ENCODE results near the gene TRAF6.
"Not testable (repeated sequence)": the region's sequence is repeated elsewhere in the genome, so short reads cannot be mapped to it uniquely, and the experiment has no call there.

Gene TRAF6, protein sequence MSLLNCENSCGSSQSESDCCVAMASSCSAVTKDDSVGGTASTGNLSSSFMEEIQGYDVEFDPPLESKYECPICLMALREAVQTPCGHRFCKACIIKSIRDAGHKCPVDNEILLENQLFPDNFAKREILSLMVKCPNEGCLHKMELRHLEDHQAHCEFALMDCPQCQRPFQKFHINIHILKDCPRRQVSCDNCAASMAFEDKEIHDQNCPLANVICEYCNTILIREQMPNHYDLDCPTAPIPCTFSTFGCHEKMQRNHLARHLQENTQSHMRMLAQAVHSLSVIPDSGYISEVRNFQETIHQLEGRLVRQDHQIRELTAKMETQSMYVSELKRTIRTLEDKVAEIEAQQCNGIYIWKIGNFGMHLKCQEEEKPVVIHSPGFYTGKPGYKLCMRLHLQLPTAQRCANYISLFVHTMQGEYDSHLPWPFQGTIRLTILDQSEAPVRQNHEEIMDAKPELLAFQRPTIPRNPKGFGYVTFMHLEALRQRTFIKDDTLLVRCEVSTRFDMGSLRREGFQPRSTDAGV

DNA sequence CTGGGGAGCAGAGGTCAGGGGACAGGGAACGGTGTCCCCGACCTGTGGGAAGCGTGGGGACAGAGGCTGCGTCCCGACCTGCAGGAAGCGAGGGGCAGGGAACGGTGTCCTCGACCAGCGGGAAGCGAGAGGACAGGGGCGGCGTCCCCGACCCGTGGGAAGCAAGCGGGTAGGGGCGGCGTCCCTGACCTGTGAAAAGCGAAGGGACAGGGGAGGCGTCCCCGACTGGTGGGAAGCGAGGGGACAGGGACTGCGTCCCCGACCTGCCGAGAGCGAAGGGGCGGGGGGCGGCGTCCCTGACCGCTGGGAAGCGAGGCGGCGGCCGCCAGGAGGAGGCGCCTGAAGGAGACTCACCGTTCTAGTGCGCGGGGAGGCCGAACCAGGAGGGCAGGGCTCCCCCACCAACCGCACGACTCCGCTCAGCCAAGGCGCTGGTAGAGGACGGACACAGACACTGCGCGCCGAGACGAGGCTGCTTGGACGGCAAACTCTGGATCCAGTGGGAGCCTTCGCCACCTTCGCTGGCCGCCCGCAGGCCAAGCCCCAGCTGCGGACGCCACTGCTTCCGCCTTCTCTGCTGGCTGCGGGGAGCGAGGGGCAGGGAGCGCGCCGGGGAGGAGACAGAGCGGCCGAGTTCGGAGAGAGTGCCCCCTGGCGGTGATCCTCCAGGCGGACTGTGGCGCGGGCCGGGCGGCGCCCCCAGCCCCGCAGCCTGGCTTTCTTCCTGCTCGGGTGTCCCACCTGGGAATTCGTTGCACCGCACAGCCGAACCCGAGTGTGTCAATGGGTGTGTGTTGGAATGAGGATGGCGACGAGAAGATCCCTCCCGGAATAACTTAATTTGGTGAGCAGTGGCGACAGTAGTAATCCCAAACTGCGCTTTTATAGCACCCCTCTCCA lies at the start of gene TRAF6:
TSS of gene TRAF6 (minus strand) at position 579 of the 900 bp plus-strand sequence. CDS start 8,757 bp downstream, outside the sequence.
- DNase-seq: peak; percentile 83

DNA sequence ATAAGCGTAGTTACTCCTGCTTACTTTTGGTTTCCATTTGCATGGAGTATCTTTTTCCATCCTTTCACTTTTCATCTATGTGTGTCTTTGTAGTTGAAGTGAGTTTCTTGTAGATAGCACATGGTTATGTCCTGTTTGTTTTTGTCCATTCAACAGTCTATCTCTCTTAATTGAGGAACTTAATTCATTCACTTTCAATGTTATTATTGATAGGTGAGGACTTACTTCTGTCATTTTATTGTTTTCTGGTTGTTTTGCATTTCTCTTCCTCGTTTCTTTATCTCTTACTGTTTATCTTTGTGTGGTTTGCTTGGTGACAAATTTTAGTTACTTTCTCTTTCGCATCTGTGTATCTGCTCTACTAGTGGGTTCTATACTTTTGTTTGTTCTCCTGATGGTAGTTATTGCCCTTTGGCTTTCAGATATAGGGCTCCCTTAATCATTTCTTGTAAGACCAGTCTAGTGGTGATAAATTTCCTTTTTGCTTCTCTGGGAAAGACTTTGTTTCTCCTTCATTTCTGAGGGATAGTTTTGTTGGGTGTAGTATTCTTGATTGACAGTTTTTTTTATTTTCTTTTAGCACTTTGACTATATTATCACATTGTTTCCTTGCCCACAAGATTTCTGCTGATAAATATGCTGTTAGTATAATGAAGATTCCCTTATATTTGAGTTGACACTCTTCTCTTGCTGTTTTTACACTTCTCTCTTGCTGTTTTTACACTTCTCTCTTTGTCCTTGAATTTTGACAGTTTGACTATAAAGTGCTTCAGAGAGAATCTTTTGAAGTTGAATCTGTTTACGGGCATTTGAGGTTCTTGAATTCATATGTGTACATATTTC lies 48.7 kb upstream of the TRAF6 start:
- no peak for DNase-seq

DNA sequence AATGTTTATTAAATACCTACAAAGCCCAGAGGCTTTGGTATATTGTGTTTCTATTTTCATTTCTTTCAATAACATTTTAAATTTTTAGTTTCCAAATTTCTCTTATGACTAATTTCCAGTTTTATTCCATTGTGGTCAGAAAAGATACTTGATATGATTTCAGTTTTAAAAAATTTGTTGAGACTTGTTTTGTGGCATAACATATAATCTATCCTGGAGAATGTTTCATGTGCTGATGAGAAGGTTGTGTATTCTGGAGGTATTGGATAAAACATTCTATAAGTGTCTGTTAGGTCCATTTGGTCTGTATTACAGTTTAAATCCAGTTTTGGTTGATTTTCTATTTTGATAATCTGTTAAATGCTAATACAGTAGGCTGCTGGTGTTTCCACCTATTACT lies 47.9 kb upstream of the TRAF6 start:
- DNase-seq: no peak

DNA sequence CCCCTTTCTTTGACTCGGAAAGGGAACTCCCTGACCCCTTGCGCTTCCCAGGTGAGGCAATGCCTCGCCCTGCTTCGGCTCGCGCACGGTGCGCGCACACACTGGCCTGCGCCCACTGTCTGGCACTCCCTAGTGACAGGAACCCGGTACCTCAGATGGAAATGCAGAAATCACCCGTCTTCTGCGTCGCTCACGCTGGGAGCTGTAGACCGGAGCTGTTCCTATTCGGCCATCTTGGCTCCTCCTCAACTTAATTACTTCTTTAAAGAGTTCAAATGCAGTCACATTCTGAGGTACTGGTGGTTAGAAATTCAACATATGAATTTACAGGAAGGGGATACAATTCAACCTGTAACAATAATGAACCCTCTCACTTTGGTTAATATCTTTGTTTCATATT lies 47.3 kb upstream of the TRAF6 start:
- DNase-seq: peak; percentile 29

DNA sequence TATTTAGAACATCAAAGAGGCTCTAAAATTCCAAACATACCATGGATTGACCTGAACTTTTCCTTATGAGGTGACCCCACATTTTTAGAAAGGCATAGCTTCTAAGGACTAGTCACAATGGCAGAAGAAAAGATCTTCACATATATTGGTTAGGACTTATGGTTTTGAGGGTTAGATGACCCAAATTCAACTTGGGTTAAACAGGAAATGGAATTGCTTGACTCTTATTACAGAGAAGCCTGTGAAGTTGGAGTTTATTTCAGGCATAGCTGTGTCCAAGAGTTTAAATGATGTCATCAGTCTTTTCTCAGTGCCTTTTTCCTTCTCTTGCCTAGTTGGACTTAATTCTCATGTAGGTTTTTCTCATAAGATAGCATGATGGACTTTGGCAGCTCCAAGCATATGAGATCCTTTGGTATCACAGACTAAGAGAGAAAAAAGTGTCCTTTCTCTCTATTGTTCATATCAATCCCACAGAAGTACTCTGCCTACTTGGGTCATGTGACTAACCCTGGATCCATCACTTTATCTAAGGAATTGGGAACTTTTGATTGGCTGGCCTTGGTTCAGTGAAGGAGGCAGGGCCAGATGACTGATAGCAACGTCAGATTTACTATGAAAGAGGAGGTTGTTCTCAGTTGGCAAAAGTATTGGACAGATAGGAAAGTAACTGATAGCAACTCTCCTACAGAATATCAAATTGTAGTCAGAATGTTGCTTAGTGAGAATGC lies 40.5 kb upstream of the TRAF6 start:
- DNase-seq: no peak

DNA sequence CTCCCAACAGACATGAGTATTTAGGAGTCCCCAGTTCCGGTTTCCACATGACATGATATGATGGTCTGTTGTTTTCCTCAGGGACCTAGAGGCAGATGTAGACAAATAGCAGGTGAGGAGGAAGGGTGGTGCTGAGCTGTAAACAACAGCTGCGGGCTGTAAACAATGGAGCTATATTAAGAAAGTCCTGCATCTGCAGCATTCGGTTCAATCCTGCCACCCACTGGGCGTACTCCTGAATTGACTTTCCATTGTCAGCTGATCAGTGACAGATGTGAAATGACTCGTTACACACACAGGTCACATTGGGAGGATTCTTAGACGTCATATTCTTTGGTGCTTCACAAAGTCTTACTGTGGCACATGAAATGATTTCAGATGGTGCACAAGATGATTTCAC lies 30.9 kb upstream of the TRAF6 start:
- peak; percentile 65 for DNase-seq

DNA sequence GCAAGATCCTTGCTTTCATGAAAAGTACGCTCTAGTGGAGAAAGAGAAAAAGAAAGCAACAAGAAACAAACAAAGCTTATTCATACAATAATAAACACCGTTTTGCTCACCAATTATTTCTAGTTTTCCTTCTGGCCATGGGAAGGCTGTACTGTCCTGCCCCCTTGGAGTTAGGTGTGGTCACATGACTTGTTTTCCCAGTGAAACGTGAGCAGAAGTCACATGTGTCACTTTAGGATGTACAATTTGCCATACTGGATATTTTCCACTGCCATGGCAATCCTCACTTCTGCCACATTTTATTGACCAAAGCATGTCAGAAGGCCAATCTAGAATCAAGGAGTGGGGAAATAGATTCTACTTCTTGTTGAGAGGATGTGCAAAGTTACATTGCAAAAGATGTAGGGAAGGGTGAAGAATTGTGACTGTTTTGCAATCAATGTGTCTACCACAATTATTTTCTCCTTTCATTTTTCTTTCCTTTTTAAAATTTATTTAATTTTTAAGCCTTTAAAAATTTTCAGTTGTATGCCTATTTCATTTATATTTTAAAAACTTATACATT lies 24.3 kb upstream of the TRAF6 start:
- DNase-seq: no peak

DNA sequence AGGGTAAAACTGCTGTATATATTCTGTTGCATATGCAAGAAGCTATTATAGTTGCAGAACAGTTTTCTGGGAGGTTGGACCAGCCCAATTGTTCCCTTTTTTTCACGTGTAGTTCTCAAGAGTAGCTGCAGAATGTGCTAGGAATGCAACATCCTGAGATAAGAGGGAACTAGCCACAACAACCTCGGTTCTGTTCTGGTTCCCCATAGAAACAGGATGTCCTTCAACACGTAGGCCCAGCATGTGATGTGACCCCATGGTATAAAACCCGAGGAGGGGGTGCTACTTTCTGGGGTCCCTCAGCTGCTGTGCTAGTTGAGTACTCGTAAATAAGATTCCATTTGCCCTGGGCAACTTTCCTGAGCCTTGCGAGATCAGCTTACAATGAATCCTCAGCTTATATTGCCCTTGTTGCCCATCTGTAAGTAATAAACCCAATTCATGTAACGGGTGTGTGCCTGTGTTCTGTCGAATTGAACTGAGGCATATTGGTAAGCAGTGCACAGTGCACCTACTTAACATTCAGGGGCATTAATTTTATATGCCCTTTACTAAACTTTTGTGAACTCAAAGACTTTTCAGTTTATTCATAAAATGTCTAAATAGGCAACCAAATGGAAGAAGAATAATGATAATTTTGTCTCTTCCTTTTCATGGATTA lies 23.0 kb upstream of the TRAF6 start:
- DNase-seq: no peak

DNA sequence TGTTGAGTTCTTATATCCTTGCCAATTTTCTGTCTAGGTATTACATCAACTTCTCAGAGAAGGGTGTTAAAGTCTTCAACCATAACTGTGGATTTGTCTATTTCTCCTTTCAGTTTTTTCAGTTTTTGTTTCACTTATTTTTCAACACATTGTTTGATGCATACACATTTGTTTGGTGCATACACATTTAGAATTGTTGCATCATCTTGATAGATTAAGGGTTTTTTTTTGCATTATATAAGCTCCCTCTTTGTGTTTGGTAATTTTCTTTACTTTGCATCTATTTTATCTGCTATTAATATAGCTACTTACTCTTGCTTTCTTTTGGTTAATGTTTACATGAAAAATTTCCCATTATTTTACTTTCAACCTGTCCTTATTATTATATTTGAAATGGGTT lies 20.8 kb upstream of the TRAF6 start:
- DNase-seq: no peak

DNA sequence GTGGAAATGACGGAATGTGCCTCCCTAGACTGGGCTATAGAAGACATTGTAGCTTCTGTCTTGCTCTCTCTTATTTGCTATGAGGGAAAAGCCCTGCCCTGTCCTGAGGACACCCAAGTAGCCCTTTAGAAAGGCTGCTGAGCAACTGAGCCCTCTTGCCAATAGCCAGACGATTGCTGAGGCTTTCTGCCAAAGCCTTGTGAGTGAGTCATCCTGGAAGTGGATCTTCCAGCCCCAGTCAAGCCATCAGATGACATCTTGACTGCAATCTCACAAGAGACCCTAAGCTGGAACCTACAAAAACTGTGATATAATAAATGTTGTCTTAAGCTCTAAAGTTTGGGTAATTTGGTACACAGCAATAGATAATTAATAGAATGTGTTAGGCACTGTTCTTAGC lies 3.9 kb upstream of the TRAF6 start:
- no peak for DNase-seq

DNA sequence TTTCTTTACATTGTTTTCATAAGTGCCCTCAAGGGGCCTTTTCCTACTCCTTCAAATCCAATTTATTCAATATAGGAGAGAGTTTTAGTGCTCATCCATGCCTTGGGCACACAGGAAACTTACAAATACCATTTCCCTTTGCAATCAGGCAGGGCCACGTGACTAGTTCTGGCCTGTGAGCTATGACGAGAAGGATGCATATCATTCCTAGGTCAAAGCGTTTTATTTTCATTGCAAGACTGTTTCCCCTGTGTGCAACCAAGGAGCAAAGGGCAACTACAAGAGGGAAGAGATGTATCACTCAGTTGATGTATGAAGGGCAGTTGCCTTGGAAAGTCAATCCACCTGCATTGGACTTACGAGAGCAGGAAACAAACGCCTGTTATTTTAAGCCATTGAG lies 1.9 kb upstream of the TRAF6 start:
- DNase-seq: no peak

DNA sequence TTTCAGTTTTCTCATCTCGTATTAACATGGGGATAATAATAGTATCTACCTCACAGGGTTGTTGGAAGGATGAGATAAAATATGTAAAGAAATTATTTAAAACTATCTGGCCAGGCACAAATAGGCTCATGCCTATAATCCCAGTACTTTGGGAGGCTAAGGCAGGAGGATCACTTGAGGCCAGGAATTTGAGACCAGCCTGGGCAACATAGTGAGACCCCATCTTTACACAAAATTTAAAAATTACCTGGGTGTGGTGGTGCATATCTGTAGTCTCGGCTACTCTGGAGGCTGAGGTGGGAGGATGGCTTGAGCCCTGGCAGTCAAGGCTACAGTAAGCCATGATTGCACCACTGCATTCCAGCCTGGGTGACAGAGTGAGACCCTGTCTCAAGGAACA lies 990 bp upstream of the TRAF6 start:
- not testable (repeated sequence) for DNase-seq

DNA sequence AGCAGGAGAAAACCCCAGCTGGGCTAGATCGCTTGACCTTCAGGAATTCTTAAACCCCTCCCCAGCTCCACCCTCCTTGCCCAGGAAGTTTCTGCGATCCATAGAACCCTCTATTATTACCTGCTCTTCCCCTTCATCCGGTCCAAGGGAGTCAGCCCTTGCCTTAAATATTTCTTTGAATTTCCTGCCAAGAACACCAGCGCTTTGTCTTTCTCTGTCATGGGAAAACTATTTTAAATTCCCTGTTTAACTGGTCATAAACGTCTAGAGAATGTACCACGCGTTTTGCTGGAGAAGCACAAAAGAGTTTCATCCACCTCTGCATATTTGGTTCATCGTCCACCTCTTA lies 496 bp upstream of the TRAF6 start:
- DNase-seq: no peak

DNA sequence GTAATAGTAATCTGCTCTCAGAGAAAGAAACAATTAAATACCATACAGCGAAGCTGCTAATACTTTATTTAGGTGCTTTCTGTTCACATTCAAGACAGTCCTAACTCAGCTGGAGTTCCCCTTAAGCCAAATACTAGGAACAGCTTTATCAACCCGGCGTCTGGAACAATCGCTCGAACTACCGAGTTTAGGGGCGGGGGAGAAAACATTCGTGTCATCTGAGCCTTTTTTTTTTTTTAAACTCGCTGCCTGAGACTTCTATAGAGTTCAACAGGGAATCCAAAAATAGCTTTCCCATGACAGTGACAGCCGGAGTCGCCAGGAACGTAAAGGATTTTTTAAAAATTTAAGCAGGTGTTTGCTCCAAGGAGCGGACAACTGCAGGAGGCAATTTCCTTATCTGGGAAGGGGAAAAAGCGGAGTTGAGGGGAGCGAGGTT lies 852 bp downstream of the TRAF6 start:
- no peak for DNase-seq

DNA sequence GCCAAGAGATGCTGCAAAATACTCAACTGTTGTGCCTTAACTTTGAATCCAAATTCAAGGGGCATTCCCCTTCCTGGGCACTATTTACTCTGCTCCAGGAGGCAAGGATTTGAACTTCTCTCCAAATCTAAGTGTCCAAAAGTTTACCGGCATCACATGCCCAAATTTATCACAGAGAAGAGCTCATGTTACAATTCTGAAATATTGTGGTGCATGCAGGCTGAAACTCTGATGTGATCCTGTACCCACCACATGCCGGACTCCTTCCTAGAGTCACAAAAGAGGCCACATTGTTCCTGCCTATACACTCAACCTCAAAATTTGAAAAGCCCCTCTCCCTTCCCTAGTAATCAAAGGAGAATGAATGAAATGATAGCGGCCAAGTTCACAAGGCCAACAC lies 1.3 kb downstream of the TRAF6 start:
- DNase-seq: no peak

DNA sequence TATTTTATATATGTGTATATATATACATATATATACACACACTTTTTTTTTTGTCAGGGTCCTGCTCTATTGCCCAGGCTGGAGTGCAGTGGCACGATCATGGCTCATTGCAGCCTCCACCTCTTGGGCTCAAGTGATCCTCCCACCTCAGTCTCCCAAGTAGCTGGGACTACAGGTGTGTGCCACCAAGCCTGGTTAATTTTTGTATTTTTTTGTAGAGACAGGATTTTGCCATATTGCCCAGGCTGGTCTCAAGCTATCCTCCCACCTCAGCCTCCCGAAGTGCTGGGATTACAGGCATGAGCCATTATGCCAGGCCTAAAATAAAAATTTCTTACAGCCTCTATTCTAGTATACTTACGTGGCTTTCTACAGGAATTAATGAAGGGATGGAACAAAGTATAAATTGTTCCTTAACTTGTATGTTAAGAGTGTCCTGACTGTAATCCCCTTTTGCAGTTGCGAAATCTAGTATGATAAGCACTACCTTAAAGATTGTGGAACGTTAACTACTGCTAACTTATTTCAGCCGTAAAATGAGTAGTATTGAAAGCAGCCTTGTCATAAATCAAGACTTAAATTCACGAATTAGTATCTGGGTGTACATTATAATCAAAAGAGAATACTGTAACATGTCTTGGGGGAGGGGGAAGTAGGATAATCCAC lies 2.1 kb downstream of the TRAF6 start:
- DNase-seq: no peak

DNA sequence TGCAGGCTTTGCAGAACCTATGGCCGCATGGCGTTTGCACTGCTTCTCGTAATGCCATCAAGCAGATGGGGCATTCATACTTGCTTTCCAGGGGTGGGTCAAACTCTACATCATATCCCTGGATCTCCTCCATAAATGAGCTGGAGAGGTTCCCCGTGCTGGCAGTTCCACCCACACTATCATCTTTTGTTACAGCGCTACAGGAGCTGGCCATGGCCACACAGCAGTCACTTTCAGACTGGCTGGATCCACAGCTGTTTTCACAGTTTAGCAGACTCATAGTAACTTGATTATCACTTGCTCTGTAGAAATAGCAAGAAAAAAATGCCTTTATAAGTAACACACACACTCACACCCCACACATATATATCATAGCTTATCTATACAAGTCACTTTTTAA lies 8.8 kb downstream of the TRAF6 start:
- no peak for DNase-seq

DNA sequence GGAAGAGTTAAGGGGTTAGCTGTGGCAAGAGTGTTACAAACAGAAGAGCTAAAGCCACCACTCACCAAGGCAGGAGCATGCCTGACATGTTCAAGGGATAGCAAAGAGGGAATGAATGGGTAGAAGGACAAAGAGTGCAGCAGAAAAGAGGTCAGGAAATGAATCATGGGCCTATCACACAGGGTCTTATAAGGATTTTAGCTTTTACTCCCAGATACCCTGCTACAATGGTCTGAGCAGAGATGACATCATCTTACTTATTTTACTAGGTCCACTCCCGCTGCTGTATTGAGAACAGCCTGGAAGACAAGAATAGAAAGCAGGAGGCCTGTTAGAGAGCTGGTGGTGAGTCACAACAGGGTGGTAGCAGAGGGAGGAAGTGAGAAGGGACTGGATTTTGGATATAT lies 9.8 kb downstream of the TRAF6 start:
- DNase-seq: no peak

DNA sequence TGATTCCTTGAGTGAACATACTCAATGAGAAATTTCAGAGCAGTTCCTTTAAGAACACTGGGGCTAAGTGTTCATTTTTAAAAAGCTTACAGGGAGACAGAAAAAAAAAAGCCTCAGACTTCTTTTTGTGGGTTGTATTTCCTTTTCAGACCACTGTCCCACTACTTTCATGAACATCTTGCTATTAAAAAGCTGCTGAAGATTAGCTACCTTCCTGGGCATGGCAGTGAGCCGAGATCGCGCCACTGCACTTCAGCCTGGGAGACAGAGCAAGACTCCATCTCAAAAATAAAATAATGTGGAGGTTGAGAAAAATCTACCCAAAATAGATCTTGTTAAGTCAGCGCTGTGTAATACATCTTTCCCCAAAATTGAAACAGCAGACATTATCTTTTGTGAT lies 10.8 kb downstream of the TRAF6 start:
- DNase-seq: no peak

DNA sequence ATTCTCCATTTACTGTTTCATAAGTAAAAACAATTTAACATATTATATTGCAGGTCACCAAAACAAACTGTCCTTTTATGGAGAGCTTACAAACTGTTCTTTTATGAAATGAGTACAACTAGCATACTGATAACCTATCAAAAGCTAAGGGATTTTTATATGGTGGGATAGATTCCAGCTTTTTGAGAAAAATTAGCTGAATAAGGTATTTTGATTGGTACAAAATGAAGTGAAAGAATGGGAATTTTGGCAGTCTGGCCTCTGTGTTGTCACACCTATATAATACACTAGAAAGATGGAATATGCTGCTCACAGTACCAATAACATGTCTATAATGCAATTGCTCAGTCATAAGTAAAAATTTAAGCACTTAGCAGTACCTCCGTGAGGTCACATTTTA lies 11.4 kb downstream of the TRAF6 start:
- DNase-seq: no peak

DNA sequence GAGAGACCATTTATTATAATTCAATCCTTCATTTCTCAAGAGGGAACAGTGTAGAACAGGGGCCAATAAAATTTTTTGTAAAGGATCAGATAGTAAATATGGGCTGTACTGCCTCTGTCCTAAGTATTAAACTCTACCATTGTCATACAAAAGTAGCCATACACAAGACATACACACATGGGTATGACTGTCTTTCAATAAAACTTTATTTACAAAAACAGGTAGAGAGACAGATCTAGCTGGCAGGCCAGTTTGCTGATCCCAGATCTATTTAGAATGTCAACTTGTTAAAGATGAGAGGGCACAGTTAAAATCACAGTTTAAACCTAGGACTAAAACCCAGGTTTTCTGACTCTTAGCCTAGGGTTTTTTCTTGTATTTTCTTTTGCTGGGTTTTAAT lies 16.7 kb downstream of the TRAF6 start:
- DNase-seq: no peak
